ENCODE measurements around the gene DNMT3L.
"Not testable (repeated sequence)": the region's sequence is repeated elsewhere in the genome, so short reads cannot be mapped to it uniquely, and the experiment has no call there.

DNMT3L gene

GRCh38 chr21:44294391-44295162 is 32.9 kb upstream of the DNMT3L start:
- no peak for FAIRE-seq

GRCh38 chr21:44293551-44294231 is 32.0 kb upstream of the DNMT3L start:
- FAIRE-seq: no peak

- FAIRE-seq: no peak
These were observed 31.1 kb upstream of the DNMT3L start for GRCh38 chr21:44292812-44293195.

GRCh38 chr21:44291936-44292811 is 30.5 kb upstream of the DNMT3L start:
- FAIRE-seq: no peak

- no peak for FAIRE-seq
These were observed 29.6 kb upstream of the DNMT3L start for GRCh38 chr21:44291078-44291935.

- FAIRE-seq: no peak
These were observed 28.8 kb upstream of the DNMT3L start for GRCh38 chr21:44290327-44291077.

- FAIRE-seq: no peak
These were observed 27.8 kb upstream of the DNMT3L start for GRCh38 chr21:44289381-44290010.

- no peak for FAIRE-seq
These were observed 26.8 kb upstream of the DNMT3L start for GRCh38 chr21:44288251-44289110.

GRCh38 chr21:44286716-44287632 is 25.3 kb upstream of the DNMT3L start:
- no peak for FAIRE-seq

- FAIRE-seq: no peak
These were observed 24.5 kb upstream of the DNMT3L start for GRCh38 chr21:44286086-44286715.

- FAIRE-seq: no peak
These were observed 23.7 kb upstream of the DNMT3L start, which contains the start of gene AIRE for GRCh38 chr21:44285138-44285992. Gene AIRE, plus strand, starts transcription at chr21:44285876. Its CDS starts 131 bp downstream, at chr21:44286007.

GRCh38 chr21:44283948-44284347 is 22.3 kb upstream of the DNMT3L start:
- no peak for FAIRE-seq

GRCh38 chr21:44283211-44283785 is 21.6 kb upstream of the DNMT3L start:
- not testable (repeated sequence) for FAIRE-seq

GRCh38 chr21:44282370-44282769 is 20.7 kb upstream of the DNMT3L start:
- no peak for FAIRE-seq

GRCh38 chr21:44281801-44282200 is 20.1 kb upstream of the DNMT3L start:
- FAIRE-seq: no peak

- FAIRE-seq: no peak
These were observed 17.9 kb upstream of the DNMT3L start for GRCh38 chr21:44279354-44280260.
